B cell (primary cell): ENCODE data around the gene HELT. TPM values are rescaled to one million over a fixed set of nuclear protein-coding genes. Genes with fewer than 3 reads are reported as not detected.
"Not testable (repeated sequence)": the region's sequence is repeated elsewhere in the genome, so short reads cannot be mapped to it uniquely, and the experiment has no call there.

Experiments used
- ATAC-seq: fragments of 200-7000 bp; cut with Tn5 transposase; one replicate; pipeline ENCODE4 v1.10.0; 2021; ENCODE audit warnings: low read depth, mild to moderate bottlenecking, moderate number of reproducible peaks, moderate library complexity
- CTCF ChIA-PET: fragments of 350-600 bp; sonication (Branson Sonifier 250); formaldehyde crosslinking; loops from one replicate; lab custom pipeline; 2021; ENCODE audit warnings: antibody characterized with exemption, inconsistent platforms; lab: Charles Lee
- POLR2A ChIA-PET: fragments of 350-600 bp; sonication (Branson Sonifier 250); formaldehyde crosslinking; loops from one replicate; lab custom pipeline; 2021; ENCODE audit warnings: antibody characterized with exemption; lab: Charles Lee
- DNase-seq: peaks from one replicate; pipeline ENCODE4 v3.0.0; 2013
- H2AFZ ChIP-seq: 2 replicates; pipeline ENCODE4 v1.6.1; 2012; ENCODE audit warnings: mild to moderate bottlenecking, low read depth, low read length; ENCODE audit not compliant: insufficient read depth, poor library complexity, severe bottlenecking
- H3K27ac ChIP-seq, 2 donors: 1 replicate in 1 of 2; 2 replicates in 1 of 2; pipeline ENCODE4 v1.5.1; 2012 to 2013; ENCODE audit warnings: low read length in 2 of 2, mild to moderate bottlenecking in 2 of 2, moderate library complexity in 1 of 2
- H3K27me3 ChIP-seq, 4 experiments: fragments of 200-600 bp in 1 of 4; sonication (generic) in 1 of 4; replicated peaks in 1 of 4; 1 replicate in 2 of 4; 2 replicates in 2 of 4; pipeline versions ENCODE4 v1.6.1 to v1.7.0; 2013 to 2016; ENCODE audit warnings: low read length in 3 of 4, mild to moderate bottlenecking in 2 of 4, mixed read lengths in 1 of 4, moderate library complexity in 1 of 4; ENCODE audit not compliant: insufficient read depth in 4 of 4, control insufficient read depth in 3 of 4; ENCODE audit errors: control extremely low read depth in 1 of 4
- H3K36me3 ChIP-seq, 2 experiments: replicated peaks in 1 of 2; 1 replicate in 1 of 2; 2 replicates in 1 of 2; pipeline versions ENCODE4 v1.6.1 to v1.7.1; 2013; ENCODE audit warnings: low read length in 1 of 2; ENCODE audit not compliant: insufficient read depth in 2 of 2, control insufficient read depth in 1 of 2; ENCODE audit errors: control extremely low read depth in 1 of 2, extremely low read depth in 1 of 2
- H3K4me1 ChIP-seq, 2 donors: fragments of 200-600 bp in 1 of 2; sonication (generic) in 1 of 2; 1 replicate in 1 of 2; 2 replicates in 1 of 2; pipeline versions ENCODE4 v1.5.1 to v1.6.1; 2013 to 2017; ENCODE audit warnings: low read length in 2 of 2; ENCODE audit not compliant: control insufficient read depth in 2 of 2, insufficient read depth in 2 of 2
- H3K4me2 ChIP-seq: replicated peaks from 2 replicates; pipeline ENCODE3; 2012; ENCODE audit warnings: mild to moderate bottlenecking, low read depth, low read length; ENCODE audit not compliant: poor library complexity, severe bottlenecking
- H3K4me3 ChIP-seq, 5 experiments: fragments of 200-600 bp in 1 of 5; sonication (generic) in 1 of 5; 1 replicate in 3 of 5; 2 replicates in 2 of 5; pipeline versions ENCODE4 v1.5.1 to v1.7.0; 2011 to 2016; ENCODE audit warnings: low read length in 4 of 5, mild to moderate bottlenecking in 4 of 5, low read depth in 2 of 5, control low read depth in 1 of 5, moderate library complexity in 1 of 5; ENCODE audit not compliant: insufficient read depth in 1 of 5; ENCODE audit errors: control extremely low read depth in 1 of 5, extremely low read depth in 1 of 5
- H3K79me2 ChIP-seq: fragments of 200-600 bp; sonication (generic); one replicate; pipeline ENCODE4 v1.6.0; 2016; ENCODE audit warnings: low read length; ENCODE audit not compliant: control insufficient read depth, insufficient read depth
- H3K9ac ChIP-seq: fragments of 200-600 bp; sonication (generic); 2 replicates; pipeline ENCODE4 v1.6.1; 2017; ENCODE audit warnings: mild to moderate bottlenecking, low read length, moderate library complexity
- H3K9me3 ChIP-seq, 3 donors: one replicate each; pipeline versions ENCODE4 v1.6.1 to v1.7.1; 2013; ENCODE audit warnings: low read length in 2 of 3; ENCODE audit not compliant: control insufficient read depth in 2 of 3, insufficient read depth in 1 of 3; ENCODE audit errors: control extremely low read depth in 1 of 3
- H4K20me1 ChIP-seq: 2 replicates; pipeline ENCODE4 v1.6.0; 2012; ENCODE audit warnings: mild to moderate bottlenecking, low read length; ENCODE audit not compliant: insufficient read depth, control insufficient read depth, poor library complexity, severe bottlenecking
- H3K27ac Mint-ChIP-seq: one replicate; pipeline ENCODE4 v1.8.0; 2021; ENCODE audit warnings: mixed read lengths
- H3K27me3 Mint-ChIP-seq: one replicate; pipeline ENCODE4 v1.8.0; 2021; ENCODE audit warnings: mixed read lengths
- H3K4me1 Mint-ChIP-seq: one replicate; pipeline ENCODE4 v1.8.0; 2021; ENCODE audit warnings: mixed read lengths
- H3K4me3 Mint-ChIP-seq: one replicate; pipeline ENCODE4 v1.8.0; 2021; ENCODE audit warnings: mixed read lengths
- H3K9me3 Mint-ChIP-seq: one replicate; pipeline ENCODE4 v1.8.0; 2022; ENCODE audit warnings: mixed read lengths; ENCODE audit not compliant: insufficient read depth
- CTCF ChIP-seq: fragments of 200-600 bp; IDR thresholded peaks from one replicate; pipeline ENCODE4 v1.8.0; 2022; ENCODE audit warnings: antibody characterized with exemption, mild to moderate bottlenecking
- EZH2 ChIP-seq: IDR thresholded peaks from 2 replicates; pipeline ENCODE4 v1.6.1; 2012; ENCODE audit warnings: borderline replicate concordance, low read depth, mild to moderate bottlenecking, moderate library complexity, low read length; ENCODE audit not compliant: insufficient read depth, poor library complexity, severe bottlenecking
- WGBS: methylation state at CpG from one replicate; pipeline ENCODE4 v1.1.5; 2013; ENCODE audit warnings: missing lambda C conversion rate; ENCODE audit not compliant: insufficient coverage; 5-methylcytosine and 5-hydroxymethylcytosine counted together
- intact Hi-C: fragments of 100-400 bp; cut with micrococcal nuclease; formaldehyde crosslinking; loops from one replicate; pipeline ENCODE4 v1.10.0; 2022
- polyA plus RNA-seq: library from polyadenylated mRNA; depleted of rRNA; stranded (reverse); fragments of >200 nt; gene quantifications from 2 replicates; pipeline ENCODE4 v1.2.3, GENCODE V29; 2012
- total RNA-seq, 2 donors: library from RNA; stranded (reverse); fragments of 120-200 nt in 1 of 2; gene quantifications; 1 replicate in 1 of 2; 2 replicates in 1 of 2; pipeline versions ENCODE4 v1.2.3 to v1.2.4, GENCODE V29; 2013 to 2022

Gene HELT
- total and polyA plus RNA-seq, 2 donors (not counting 1 experiment from before 2014, with no cell fraction given): not detected

GRCh38 chr4:184988611-184989010 lies 29.7 kb upstream of the HELT start:
- Histone ChIP-seq H3K79me2 (no peaks in the 10 kb centered on the region), H3K4me3 (no peak overlapping the region), H3K9me3 (no peaks in the 10 kb centered on the region), H2AFZ (no peak overlapping the region), H3K27ac (no peak overlapping the region), H4K20me1 (no peaks in the 10 kb centered on the region), H3K36me3 (no peaks in the 10 kb centered on the region), H3K4me2 (no peak overlapping the region), H3K4me1 (peaks cover 3 to 5% of the 10 kb centered on the region in 2 donors), H3K9ac (no peak overlapping the region), H3K27me3 (peaks cover 0 to 3% (median 0%) of the 10 kb centered on the region in 4 experiments)
- CTCF ChIA-PET: no interaction called here
- intact Hi-C loops: no loop called here
- DNase-seq: no peak
- no peaks in the 10 kb centered on the region for H3K27me3 Mint-ChIP-seq
- no peak overlapping the region for H3K4me3 Mint-ChIP-seq
- no peaks in the 10 kb centered on the region for H3K4me1 Mint-ChIP-seq
- TF ChIP-seq CTCF (no peak), EZH2 (no peak)
- ATAC-seq: no peak
- H3K9me3 Mint-ChIP-seq: no peaks in the 10 kb centered on the region
- POLR2A ChIA-PET: no interaction called here
- WGBS: 88% methylated on average over 6 of the region's 8 CpGs
- H3K27ac Mint-ChIP-seq: no peak overlapping the region

- intact Hi-C loops, H3K4me1 ChIP-seq, H3K4me3 ChIP-seq, POLR2A ChIA-PET, H3K4me2 ChIP-seq, H3K9ac ChIP-seq, CTCF ChIA-PET, H3K79me2 ChIP-seq, H3K27me3 Mint-ChIP-seq, H3K9me3 Mint-ChIP-seq, H2AFZ ChIP-seq, H4K20me1 ChIP-seq, H3K27ac Mint-ChIP-seq, H3K27me3 ChIP-seq, H3K27ac ChIP-seq, DNase-seq, H3K36me3 ChIP-seq, H3K4me3 Mint-ChIP-seq, ATAC-seq, H3K9me3 ChIP-seq, H3K4me1 Mint-ChIP-seq: not testable (repeated sequence)
- 88% methylated on average over 14 of the region's 15 CpGs for WGBS
Measured at GRCh38 chr4:184989283-184989682, 29.0 kb upstream of the HELT start.

- H3K9me3 Mint-ChIP-seq, H3K79me2 ChIP-seq, H3K9ac ChIP-seq, DNase-seq, POLR2A ChIA-PET, H3K27me3 ChIP-seq, H3K4me3 ChIP-seq, H3K4me2 ChIP-seq, H4K20me1 ChIP-seq, intact Hi-C loops, H3K4me1 Mint-ChIP-seq, ATAC-seq, H3K4me1 ChIP-seq, H2AFZ ChIP-seq, H3K9me3 ChIP-seq, CTCF ChIA-PET, H3K36me3 ChIP-seq, H3K27ac ChIP-seq, H3K4me3 Mint-ChIP-seq, H3K27me3 Mint-ChIP-seq, H3K27ac Mint-ChIP-seq: not testable (repeated sequence)
- WGBS: 95% methylated on average over 21 of the region's 34 CpGs
Measured at GRCh38 chr4:184990131-184990530, 28.2 kb upstream of the HELT start.
